Stimulated activated CD4-positive, alpha-beta T cell treated with anti-CD3 and anti-CD28 coated beads, TNF-alpha, amount 100 ng/mL, for 48 hours (primary cell): ENCODE data around the gene UNC119.
"Not testable (repeated sequence)": the region's sequence is repeated elsewhere in the genome, so short reads cannot be mapped to it uniquely, and the experiment has no call there.

ENCODE experiments used
- DNase-seq, 3 donors: peaks; one replicate each; pipeline ENCODE4 v3.0.0-alpha.2; 2020; ENCODE audit warnings: low read depth in 3 of 3

Gene UNC119

GRCh38 chr17:28522281-28522680 lies 30.1 kb downstream of the UNC119 start:
- DNase-seq = not testable (repeated sequence)

GRCh38 chr17:28521311-28522085 lies 30.9 kb downstream of the UNC119 start:
- DNase-seq = no peak

GRCh38 chr17:28520687-28521086 lies 31.7 kb downstream of the UNC119 start:
- no peak for DNase-seq

DNA sequence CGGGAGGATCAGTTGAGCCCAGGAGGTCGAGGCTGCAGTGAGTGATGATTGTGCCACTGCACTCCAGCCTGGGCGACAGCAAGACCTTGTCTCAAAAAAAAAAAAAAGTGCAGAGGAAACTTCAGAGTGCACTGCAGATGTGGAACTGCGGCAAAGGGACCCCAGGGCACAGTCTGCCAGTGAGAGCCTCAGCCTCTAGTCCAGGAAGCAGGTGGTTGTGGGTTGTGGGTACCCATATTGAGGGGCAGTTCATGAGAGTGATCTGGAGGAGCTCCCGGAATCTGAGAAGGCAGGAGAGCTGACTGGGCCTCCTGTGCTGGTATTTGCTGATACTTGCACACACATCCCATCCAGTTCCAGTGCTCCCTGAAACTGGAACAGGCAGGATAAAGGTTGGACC lies 33.2 kb downstream of the UNC119 start:
- DNase-seq = no peak

- no peak for DNase-seq
Observed at GRCh38 chr17:28518578-28518977, 33.8 kb downstream of the UNC119 start.

DNA sequence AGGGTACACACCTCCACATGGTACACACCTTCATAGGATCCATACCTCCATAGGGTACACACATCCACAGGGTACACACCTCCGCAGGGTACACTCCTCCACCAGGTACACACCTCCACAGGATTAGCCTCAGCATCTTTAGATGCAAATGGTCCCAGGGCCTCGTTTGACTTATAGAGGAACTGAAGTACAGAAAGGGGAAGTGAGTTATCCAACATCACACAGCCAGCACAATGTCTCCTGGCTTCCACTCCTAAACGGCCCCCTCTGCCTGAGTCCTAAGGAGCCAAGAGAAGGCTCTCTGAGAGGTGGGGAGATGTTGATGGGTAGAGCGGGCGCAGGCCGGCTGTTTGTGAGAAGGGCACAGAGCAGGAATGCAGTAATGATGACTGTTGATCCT lies 34.3 kb downstream of the UNC119 start:
- no peak for DNase-seq

- no peak for DNase-seq
Observed at GRCh38 chr17:28515518-28515917, 36.9 kb downstream of the UNC119 start.

DNA sequence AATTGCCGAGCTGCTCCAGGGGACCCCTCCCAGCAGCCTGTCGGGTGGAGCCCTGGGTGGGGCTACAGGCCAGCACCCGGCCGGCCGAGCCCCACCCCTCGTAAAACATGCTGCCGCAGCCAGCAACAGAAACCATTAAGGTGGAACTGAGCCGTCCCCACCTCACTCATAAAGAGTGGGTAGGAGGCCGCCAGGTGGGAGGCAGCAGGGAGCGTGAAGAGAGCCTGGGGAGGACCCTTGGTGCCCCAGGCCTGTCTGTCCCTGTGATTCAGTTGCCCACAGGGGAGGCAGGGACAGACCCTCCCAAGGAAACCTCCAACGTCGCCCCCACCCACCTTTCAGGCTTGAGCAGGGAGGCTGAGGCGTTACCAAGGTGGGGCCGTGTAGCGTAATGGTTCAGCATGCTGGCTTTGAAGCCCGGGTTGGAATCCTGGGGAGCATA lies 37.8 kb downstream of the UNC119 start:
- no peak for DNase-seq

GRCh38 chr17:28513476-28513875 lies 38.9 kb downstream of the UNC119 start:
- no peak for DNase-seq

GRCh38 chr17:28511858-28512461 lies 40.5 kb downstream of the UNC119 start:
- DNase-seq = no peak

- DNase-seq = no peak
Observed at GRCh38 chr17:28509789-28510188, 42.6 kb downstream of the UNC119 start.

- DNase-seq = no peak
Observed at GRCh38 chr17:28508211-28508724, 44.2 kb downstream of the UNC119 start.

- no peak for DNase-seq
Observed at GRCh38 chr17:28507567-28508203, 44.7 kb downstream of the UNC119 start.

DNA sequence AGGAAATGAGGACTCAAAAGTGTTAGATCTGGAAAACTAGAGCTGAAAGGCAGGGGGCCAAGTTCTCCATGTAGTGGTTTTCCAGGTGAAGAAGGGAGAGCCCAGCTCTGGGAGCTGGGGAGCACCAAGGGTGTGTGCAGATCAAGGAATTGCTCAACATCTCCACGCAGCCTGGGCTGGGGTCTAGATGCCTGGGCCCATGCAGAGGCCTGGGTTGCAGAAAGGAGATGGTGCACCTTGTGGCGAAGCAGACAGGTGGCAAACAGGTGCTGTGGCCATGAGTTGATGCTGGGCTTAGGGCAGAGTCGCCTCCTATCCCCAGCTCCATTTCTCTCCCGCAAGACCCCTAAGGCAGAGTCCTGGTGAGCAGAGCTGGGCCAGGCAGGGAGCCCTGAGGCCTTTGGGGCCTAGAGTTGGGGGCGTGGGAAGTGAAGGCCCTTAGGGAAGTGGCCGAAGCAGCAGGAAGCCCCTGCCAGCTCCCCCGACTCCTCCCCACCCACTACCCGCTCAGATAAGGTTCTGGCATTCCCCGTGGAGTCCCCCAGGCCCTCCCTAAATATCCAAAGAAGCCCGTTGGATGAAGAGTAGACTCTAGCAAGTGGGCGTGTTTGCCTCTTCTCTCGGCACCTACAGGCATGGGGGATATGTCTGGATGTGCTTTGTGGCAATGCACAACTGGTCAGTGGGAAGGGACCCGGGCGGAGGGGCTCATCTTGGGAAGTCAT lies 45.5 kb downstream of the UNC119 start:
- no peak for DNase-seq

DNA sequence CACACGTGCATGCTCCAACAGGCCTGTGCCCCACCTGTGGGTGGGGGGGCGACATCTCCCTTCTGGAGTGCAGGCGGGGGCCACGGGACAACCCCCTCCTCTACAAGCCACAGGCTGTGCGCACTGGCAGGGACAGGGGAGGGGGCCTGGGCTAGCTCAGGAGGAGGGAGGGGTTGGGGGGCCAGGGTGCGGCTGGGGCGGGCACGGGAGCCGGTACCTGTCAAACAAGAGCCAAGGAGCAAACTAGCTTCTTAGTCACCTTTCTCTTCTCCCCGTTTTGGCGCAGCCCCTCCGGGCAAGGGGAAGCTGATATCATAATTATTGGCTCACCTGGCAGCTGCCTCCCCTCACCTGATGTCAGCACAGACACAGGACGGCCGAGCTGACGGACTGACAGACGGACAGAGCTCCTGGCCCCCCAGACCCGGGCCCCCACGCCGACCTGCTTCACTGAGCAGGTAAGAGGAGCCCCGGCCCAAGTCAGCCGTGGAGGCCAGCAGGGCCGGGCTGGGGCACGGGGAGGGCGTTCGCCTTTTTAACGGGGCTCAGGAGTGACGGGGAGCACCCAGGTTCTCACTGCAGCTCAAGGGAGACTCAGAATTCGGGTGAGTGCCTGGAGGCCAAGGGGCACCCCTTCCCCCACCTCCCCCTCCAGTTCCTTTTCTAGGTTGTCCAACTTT lies 46.3 kb downstream of the UNC119 start, which contains the start of gene FOXN1:
FOXN1 (plus strand) TSS at position 363 of the 680 bp plus-strand sequence. CDS start 17,622 bp downstream, outside the sequence.
- DNase-seq = no peak

DNA sequence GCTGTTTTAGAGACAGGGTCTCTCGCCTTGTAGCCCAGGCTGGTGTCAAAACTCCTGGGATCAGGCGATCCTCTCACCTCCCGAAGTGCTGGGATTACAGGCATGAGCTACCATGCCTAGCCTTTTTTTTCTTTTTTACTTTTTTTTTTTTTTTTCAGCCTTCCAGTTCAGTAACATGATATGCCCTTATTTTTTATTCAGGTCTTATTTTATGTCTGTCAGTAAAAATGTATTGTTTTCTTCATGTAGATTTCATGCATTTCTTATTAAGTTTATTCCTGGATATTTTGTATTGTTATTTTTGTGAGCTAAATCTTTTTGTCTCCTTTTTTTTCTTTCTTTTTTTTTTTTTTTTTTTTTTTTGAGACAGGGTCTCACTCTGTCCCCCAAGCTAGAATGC lies 49.0 kb downstream of the UNC119 start:
- DNase-seq = no peak

DNA sequence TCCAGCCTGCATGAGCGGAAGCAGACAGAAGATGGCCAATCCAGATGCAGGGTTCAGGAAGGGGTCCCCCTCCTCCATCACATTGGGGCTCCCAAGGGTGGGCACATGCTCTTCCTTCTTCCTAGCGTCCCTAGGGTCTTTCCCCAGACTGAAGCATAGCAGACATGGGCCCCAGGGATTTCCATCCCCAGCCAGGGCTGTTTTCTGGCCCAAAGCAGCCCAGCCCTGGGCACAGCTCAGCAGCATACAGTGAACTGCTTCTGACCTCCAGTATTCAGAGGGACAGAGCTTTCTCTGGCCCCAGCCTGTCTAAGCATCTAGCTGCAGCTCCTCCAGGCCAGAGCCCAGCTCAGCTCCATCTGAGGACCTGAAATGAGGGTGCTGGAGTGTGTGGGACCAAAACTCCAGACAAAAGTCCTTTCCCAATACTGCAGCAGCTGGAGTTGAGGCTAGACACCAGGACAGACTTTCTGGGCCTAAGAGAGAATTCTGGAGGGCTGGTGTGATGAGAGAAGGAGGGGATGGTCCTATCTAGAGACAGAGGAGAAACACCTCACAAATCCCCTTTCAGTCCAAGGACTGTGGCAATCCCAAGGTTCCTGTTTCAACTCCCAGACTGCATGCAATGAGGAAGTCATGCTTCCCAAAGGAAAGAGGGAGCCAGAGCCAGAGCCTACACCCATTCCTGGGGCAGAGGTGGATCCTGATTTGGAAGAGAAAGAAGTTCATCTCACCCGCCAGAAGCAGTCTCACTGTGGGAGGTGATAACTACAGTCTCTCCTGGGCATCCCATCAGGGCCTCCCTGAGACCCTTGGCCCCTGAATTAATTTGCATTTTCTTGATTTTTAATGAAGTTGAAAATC lies 50.8 kb downstream of the UNC119 start:
- no peak for DNase-seq

- DNase-seq = no peak
Observed at GRCh38 chr17:28500712-28501379, 51.6 kb downstream of the UNC119 start.

- no peak for DNase-seq
Observed at GRCh38 chr17:28499684-28500357, 52.6 kb downstream of the UNC119 start.
